ENCODE data around the gene THAP10.

Gene THAP10

DNA sequence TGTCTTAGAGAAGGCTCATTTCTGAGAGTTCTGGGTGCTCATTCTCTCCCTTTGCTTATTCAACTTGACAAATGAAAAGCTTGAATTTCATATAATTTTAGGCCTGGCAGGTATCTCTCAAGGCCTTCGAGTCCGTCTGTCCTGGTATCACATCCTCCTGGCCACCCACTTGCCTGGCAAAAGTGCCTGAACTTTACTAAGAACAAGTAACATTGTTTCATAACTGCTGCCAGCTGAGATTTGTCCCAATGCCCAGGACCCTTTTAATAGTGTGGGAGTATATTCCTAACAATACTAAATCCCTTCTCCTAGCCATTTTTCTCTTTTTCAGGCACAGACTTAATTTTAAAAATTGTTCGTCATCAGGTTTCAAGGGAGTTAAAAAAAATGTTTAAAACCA is 56.4 kb downstream of the THAP10 start:
- no peak for DNase-seq (ENCODE audit: low read depth, low spot score)

GRCh38 chr15:70835415-70835814 is 56.8 kb downstream of the THAP10 start:
- H3K4me3 ChIP-seq (ENCODE audit: low read depth, low read length) = no peak overlapping the region
- CTCF ChIA-PET = interaction anchor here (0.8 to 4.2 kb wide), 7 partner anchors 11 to 152 kb away, joined by 3 to 25 read pairs (median 4); no protein-coding TSS in a partner anchor
- POLR2A ChIA-PET = interaction anchor here (0.6 kb wide), 1 partner anchor 141 kb away, joined by 3 read pairs; no protein-coding TSS in a partner anchor
- DNase-seq (ENCODE audit: low read depth, low spot score) = no peak
- TF ChIP-seq CTCF (IDR thresholded peaks at IDR 0.05; ENCODE audit: insufficient read depth, low read length, missing control alignments) = no peak

More for the DNA sequence above, 56.4 kb downstream of the THAP10 start:
- no peak for TF ChIP-seq CTCF (IDR thresholded peaks at IDR 0.05; ENCODE audit: insufficient read depth, low read length, missing control alignments)
- ChIA-PET CTCF (interaction anchor here (0.8 to 4.2 kb wide), 7 partner anchors 10 to 153 kb away, joined by 3 to 25 read pairs (median 4); no protein-coding TSS in a partner anchor), POLR2A (no interaction called here)
- no peak overlapping the region for H3K4me3 ChIP-seq (ENCODE audit: low read depth, low read length)

GRCh38 chr15:70834999-70835398 is 57.2 kb downstream of the THAP10 start:
- H3K4me3 ChIP-seq (ENCODE audit: low read depth, low read length) = no peak overlapping the region
- DNase-seq (ENCODE audit: low read depth, low spot score) = no peak
- TF ChIP-seq CTCF (IDR thresholded peaks at IDR 0.05; ENCODE audit: insufficient read depth, low read length, missing control alignments) = no peak
- CTCF ChIA-PET = interaction anchor here (1.0 to 4.2 kb wide), 6 partner anchors 11 to 152 kb away, joined by 3 to 25 read pairs (median 4); no protein-coding TSS in a partner anchor
- POLR2A ChIA-PET = interaction anchor here (0.6 kb wide), 1 partner anchor 141 kb away, joined by 3 read pairs; no protein-coding TSS in a partner anchor

DNA sequence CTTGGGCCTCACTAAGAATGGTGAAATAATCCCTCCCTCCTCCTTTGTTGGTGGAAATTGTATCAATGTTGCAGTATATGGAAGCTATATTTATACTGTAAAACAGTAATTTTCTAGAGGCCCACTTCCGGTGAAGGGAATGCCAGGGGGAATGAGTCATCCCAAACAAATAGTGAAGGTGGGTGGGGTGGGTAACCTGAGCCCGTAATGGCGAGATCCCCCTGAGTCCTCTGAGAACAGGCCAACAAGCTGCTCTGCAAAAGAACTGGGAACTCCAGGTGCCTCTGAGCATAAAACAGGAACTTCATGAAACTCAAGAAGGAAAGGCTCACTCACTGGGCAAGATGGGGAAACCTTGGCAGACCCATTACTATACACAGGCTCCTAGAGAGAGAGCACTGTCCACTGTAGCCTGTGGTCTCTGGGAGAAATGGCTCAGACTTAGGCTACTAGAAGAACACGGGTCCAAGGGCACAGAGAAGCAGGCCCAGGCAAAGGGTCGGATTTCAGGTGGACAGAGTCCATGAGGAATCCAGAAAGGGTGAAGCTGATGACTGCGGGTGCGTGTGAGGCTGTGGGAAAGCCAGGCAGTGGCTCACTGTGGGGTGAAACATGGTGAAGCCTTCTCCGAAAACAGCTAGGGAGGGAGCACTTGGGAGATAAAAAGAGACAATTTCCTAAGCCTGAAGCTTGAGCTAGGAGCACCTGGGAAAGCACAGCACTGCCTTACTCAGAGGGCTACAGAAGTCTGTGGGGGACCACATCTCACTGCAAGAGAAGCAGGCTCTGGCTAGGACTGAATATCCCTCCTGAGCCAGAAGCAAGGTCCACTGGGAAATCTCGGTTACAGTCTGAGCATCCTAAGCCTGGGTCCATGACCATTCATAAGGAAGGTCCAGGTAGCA is 58.1 kb downstream of the THAP10 start:
- no peak for TF ChIP-seq CTCF (IDR thresholded peaks at IDR 0.05; ENCODE audit: insufficient read depth, low read length, missing control alignments)
- POLR2A ChIA-PET = interaction anchor here (1.5 to 1.9 kb wide), 2 partner anchors 18 to 23 kb away, joined by 5 to 7 read pairs; no protein-coding TSS in a partner anchor

DNA sequence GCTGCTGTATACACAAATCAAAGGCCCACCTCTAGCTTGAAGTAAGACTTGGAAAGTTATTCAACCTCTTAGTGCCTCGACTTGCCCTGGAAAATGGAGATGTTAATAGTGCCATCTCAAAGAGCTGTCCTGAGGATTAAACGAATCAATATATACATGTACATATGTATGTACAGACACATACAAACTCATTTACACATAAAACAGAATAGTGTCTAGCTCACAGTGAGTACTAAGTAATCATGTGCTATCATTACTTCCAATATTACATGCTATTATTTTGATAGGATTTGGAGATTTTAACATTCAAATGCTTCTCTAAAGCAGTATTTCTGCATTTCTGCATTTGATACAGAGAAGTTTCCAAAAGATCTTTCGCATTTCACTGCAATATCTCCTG is 58.8 kb downstream of the THAP10 start:
- CTCF ChIA-PET = interaction anchor here (0.7 to 4.9 kb wide), 6 partner anchors 9 to 968 kb away, joined by 3 to 27 read pairs (median 4); no protein-coding TSS in a partner anchor
- TF ChIP-seq CTCF (IDR thresholded peaks at IDR 0.05; ENCODE audit: insufficient read depth, low read length, missing control alignments) = no peak
- no peak overlapping the region for H3K4me3 ChIP-seq (ENCODE audit: low read depth, low read length)
- POLR2A ChIA-PET = interaction anchor here (1.5 to 1.9 kb wide), 2 partner anchors 19 to 24 kb away, joined by 5 to 7 read pairs; no protein-coding TSS in a partner anchor
- DNase-seq (ENCODE audit: low read depth, low spot score) = no peak

More for the DNA sequence above, 58.1 kb downstream of the THAP10 start:
- CTCF ChIA-PET = interaction anchor here (0.7 to 4.9 kb wide), 8 partner anchors 10 to 153 kb away, joined by 3 to 27 read pairs (median 4); no protein-coding TSS in a partner anchor
- no peak overlapping the region for H3K4me3 ChIP-seq (ENCODE audit: low read depth, low read length)
- no peak for DNase-seq (ENCODE audit: low read depth, low spot score)

- no peak for TF ChIP-seq CTCF (IDR thresholded peaks at IDR 0.05; ENCODE audit: insufficient read depth, low read length, missing control alignments)
- ChIA-PET POLR2A (no interaction called here), CTCF (interaction anchor here (1.1 to 4.9 kb wide), 4 partner anchors 8 to 153 kb away, joined by 3 to 27 read pairs (median 20); no protein-coding TSS in a partner anchor)
- DNase-seq (ENCODE audit: low read depth, low spot score) = no peak
- no peak overlapping the region for H3K4me3 ChIP-seq (ENCODE audit: low read depth, low read length)
These were observed 60.1 kb downstream of the THAP10 start for GRCh38 chr15:70832176-70832575.

Data from AG04449 (cell line).